WTC11 (cell line): ENCODE results near the gene PRPF8.

ENCODE experiments used
- CTCF ChIP-seq: fragments of 200-600 bp; IDR thresholded peaks from 2 replicates; pipeline ENCODE4 v1.8.0; 2022; ENCODE audit warnings: antibody characterized with exemption
- ETV6 ChIP-seq: sonication (generic); formaldehyde crosslinking; IDR thresholded peaks from 2 replicates; pipeline ENCODE4 v1.8.1; 2022; ENCODE audit warnings: mild to moderate bottlenecking, missing genetic modification reagents
- GABPB1 ChIP-seq: sonication (generic); formaldehyde crosslinking; IDR thresholded peaks from 2 replicates; pipeline ENCODE4 v1.8.1; 2023; ENCODE audit warnings: mild to moderate bottlenecking, missing genetic modification reagents
- SP1 ChIP-seq: sonication (generic); formaldehyde crosslinking; conservative IDR thresholded peaks from 2 replicates; pipeline ENCODE4 v1.8.1; 2022; ENCODE audit warnings: missing genetic modification reagents
- ZNF121 ChIP-seq: sonication (generic); formaldehyde crosslinking; IDR thresholded peaks from 2 replicates; pipeline ENCODE4 v1.8.0; 2023; ENCODE audit warnings: missing genetic modification reagents

DNA sequence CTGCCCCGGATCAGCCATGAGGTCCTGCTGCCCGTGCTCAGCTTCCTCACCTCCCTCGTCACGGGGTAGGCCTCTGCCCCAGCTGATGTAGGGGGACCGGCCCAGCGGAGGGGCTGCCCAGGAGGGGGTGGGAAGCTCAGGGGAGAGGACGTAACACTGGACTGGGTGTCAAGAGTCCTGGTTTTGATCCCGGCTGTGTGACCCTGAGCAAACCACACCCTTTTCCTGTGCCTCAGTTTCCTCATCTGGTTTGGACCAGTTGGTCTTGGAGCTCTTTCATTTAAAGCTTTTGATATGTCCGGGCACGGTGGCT lies 46.5 kb upstream of the PRPF8 start:
- TF ChIP-seq GABPB1 (no peak), SP1 (CRISPR knock-in tag) (no peak), CTCF (no peak), ZNF121 (CRISPR knock-in tag) (no peak), ETV6 (CRISPR knock-in tag) (no peak)
